ENCODE data around the gene FXYD2. TPM values are rescaled to one million over a fixed set of nuclear protein-coding genes. Genes with fewer than 3 reads are reported as not detected.

The FXYD2 gene
- total RNA-seq, 4 donors from 2014 or later = 1.2 TPM; not detected in 3

GRCh38 chr11:117828611-117829368, 4.2 kb upstream of the FXYD2 start:
- intact Hi-C loops (cut with DNase I; ENCODE audit: low total_unique reads) = loop anchor here (10.0 kb wide), 1 partner anchor 216 kb away; no protein-coding TSS in a partner anchor
- TF ChIP-seq POLR2A (IDR thresholded peaks at IDR 0.05) = no peak
- TF ChIP-seq CTCF (IDR thresholded peaks at IDR 0.05) = no peak
- no peak overlapping the region for H3K4me3 ChIP-seq (ENCODE audit: low read depth, poor library complexity, severe bottlenecking)
- DNase-seq (ENCODE audit: low spot score in 2 of 2) = peak in 1 of 2 donors; percentile 90
- 50 to 54% methylated on average over 5 to 13 of the region's 16 CpGs for WGBS, 2 donors

GRCh38 chr11:117827521-117828511, 3.3 kb upstream of the FXYD2 start:
- DNase-seq (ENCODE audit: low spot score in 2 of 2) = peak in 1 of 2 donors; percentile 82
- TF ChIP-seq CTCF (IDR thresholded peaks at IDR 0.05) (no peak), POLR2A (IDR thresholded peaks at IDR 0.05) (no peak)
- 52 to 60% methylated on average over 12 to 13 of the region's 15 CpGs for WGBS, 2 donors
- no peak overlapping the region for H3K4me3 ChIP-seq (ENCODE audit: low read depth, poor library complexity, severe bottlenecking)
- intact Hi-C loops (cut with DNase I; ENCODE audit: low total_unique reads) = loop anchor here (10.0 kb wide), 1 partner anchor 217 kb away; no protein-coding TSS in a partner anchor

- 86 to 91% methylated on average over 3 of the region's 3 CpGs for WGBS, 2 donors
- H3K4me3 ChIP-seq (ENCODE audit: low read depth, poor library complexity, severe bottlenecking) = no peak overlapping the region
- DNase-seq (ENCODE audit: low spot score in 2 of 2) = peak in 1 of 2 donors; percentile 56
- intact Hi-C loops (cut with DNase I; ENCODE audit: low total_unique reads) = loop anchor here (10.0 kb wide), 1 partner anchor 218 kb away; no protein-coding TSS in a partner anchor
- no peak for TF ChIP-seq CTCF (IDR thresholded peaks at IDR 0.05)
These were observed 2.3 kb upstream of the FXYD2 start for GRCh38 chr11:117826832-117827231.

- H3K4me3 ChIP-seq (ENCODE audit: low read depth, poor library complexity, severe bottlenecking) = no peak overlapping the region
- TF ChIP-seq CTCF (IDR thresholded peaks at IDR 0.05) = no peak
- no peak for TF ChIP-seq POLR2A (IDR thresholded peaks at IDR 0.05)
- intact Hi-C loops (cut with DNase I; ENCODE audit: low total_unique reads) = loop anchor here (10.0 kb wide), 1 partner anchor 219 kb away; no protein-coding TSS in a partner anchor
- peak in 1 of 2 donors; percentile 67 for DNase-seq (ENCODE audit: low spot score in 2 of 2)
- 37 to 46% methylated on average over 10 of the region's 10 CpGs for WGBS, 2 donors
These were observed 1.6 kb upstream of the FXYD2 start for GRCh38 chr11:117826190-117826570.

GRCh38 chr11:117825538-117826189, 1.1 kb upstream of the FXYD2 start:
- intact Hi-C loops (cut with DNase I; ENCODE audit: low total_unique reads) = loop anchor here (10.0 kb wide), 1 partner anchor 219 kb away; no protein-coding TSS in a partner anchor
- DNase-seq (ENCODE audit: low spot score in 2 of 2) = peak in 1 of 2 donors; percentile 62
- H3K4me3 ChIP-seq (ENCODE audit: low read depth, poor library complexity, severe bottlenecking) = no peak overlapping the region
- 85 to 89% methylated on average over 8 of the region's 8 CpGs for WGBS, 2 donors
- TF ChIP-seq CTCF (IDR thresholded peaks at IDR 0.05) (no peak), POLR2A (IDR thresholded peaks at IDR 0.05) (no peak)

Data from lower leg skin (tissue), 4 donors.